ENCODE measurements around the gene LY6G5B.
A peak's percentile ranks its signal among the peaks of the same experiment; 100 is the strongest.

Gene LY6G5B

GRCh38 chr6:31711233-31711632 lies 41.5 kb downstream of the LY6G5B start:
- Histone ChIP-seq H3K4me2 (peak overlapping the region; percentile 52), H3K4me3 (no peak overlapping the region), H3K27ac (no peak overlapping the region), H3K27me3 (no peaks in the 10 kb centered on the region), H3K9me3 (no peaks in the 10 kb centered on the region), H4K20me1 (no peaks in the 10 kb centered on the region), H3K9ac (no peak overlapping the region), H3K4me1 (peaks cover 85% of the 10 kb centered on the region), H3K36me3 (no peaks in the 10 kb centered on the region)
- TF ChIP-seq Cebpa-rat (IDR thresholded peaks at IDR 0.05): no peak

GRCh38 chr6:31712296-31712695 lies 42.5 kb downstream of the LY6G5B start:
- no peaks in the 10 kb centered on the region for H4K20me1 ChIP-seq
- peaks cover 75% of the 10 kb centered on the region for H3K4me1 ChIP-seq
- no peak overlapping the region; the same call in 1 of the 2 replicates for H3K27ac ChIP-seq
- H3K4me2 ChIP-seq: peak overlapping the region; percentile 52
- H3K9ac ChIP-seq: no peak overlapping the region
- H3K9me3 ChIP-seq: no peaks in the 10 kb centered on the region
- H3K36me3 ChIP-seq: no peaks in the 10 kb centered on the region
- TF ChIP-seq Cebpa-rat (IDR thresholded peaks at IDR 0.05): no peak
- H3K27me3 ChIP-seq: no peaks in the 10 kb centered on the region
- no peak overlapping the region for H3K4me3 ChIP-seq

- no peaks in the 10 kb centered on the region for H4K20me1 ChIP-seq
- H3K9ac ChIP-seq: no peak overlapping the region
- H3K4me1 ChIP-seq: peaks cover 64% of the 10 kb centered on the region
- H3K36me3 ChIP-seq: no peaks in the 10 kb centered on the region
- TF ChIP-seq Cebpa-rat (IDR thresholded peaks at IDR 0.05): no peak
- H3K9me3 ChIP-seq: no peaks in the 10 kb centered on the region
- no peak overlapping the region for H3K4me3 ChIP-seq
- peak overlapping the region; percentile 55 for H3K4me2 ChIP-seq
- H3K27me3 ChIP-seq: no peaks in the 10 kb centered on the region
- H3K27ac ChIP-seq: peak overlapping the region; percentile 63; the same call in 1 of the 2 replicates
Observed at GRCh38 chr6:31713465-31713864, 43.7 kb downstream of the LY6G5B start.

GRCh38 chr6:31713991-31714684 lies 44.4 kb downstream of the LY6G5B start:
- no peak for TF ChIP-seq Cebpa-rat (IDR thresholded peaks at IDR 0.05)
- H3K36me3 ChIP-seq: no peaks in the 10 kb centered on the region
- no peaks in the 10 kb centered on the region for H3K27me3 ChIP-seq
- H3K4me1 ChIP-seq: peaks cover 57% of the 10 kb centered on the region
- H3K9me3 ChIP-seq: no peaks in the 10 kb centered on the region
- H3K4me2 ChIP-seq: peak overlapping the region; percentile 55
- H3K4me3 ChIP-seq: no peak overlapping the region
- peak overlapping the region; percentile 63 for H3K27ac ChIP-seq
- H4K20me1 ChIP-seq: no peaks in the 10 kb centered on the region
- H3K9ac ChIP-seq: peak overlapping the region; percentile 55

GRCh38 chr6:31715022-31715958 lies 45.5 kb downstream of the LY6G5B start, which contains the start of gene LY6G6D:
TSS of gene LY6G6D (plus strand) at chr6:31715348. CDS start at chr6:31715356, 8 bp downstream.
- Histone ChIP-seq H4K20me1 (no peaks in the 10 kb centered on the region), H3K27ac (peak within 1 kb of the TSS; percentile 63), H3K4me3 (no peak within 1 kb of the TSS), H3K36me3 (no peaks in the 10 kb centered on the region), H3K4me2 (peak within 1 kb of the TSS; percentile 55), H3K4me1 (peaks cover 52% of the 10 kb centered on the region), H3K9ac (peak within 1 kb of the TSS; percentile 55), H3K27me3 (no peaks in the 10 kb centered on the region), H3K9me3 (no peaks in the 10 kb centered on the region)
- TF ChIP-seq Cebpa-rat (IDR thresholded peaks at IDR 0.05): no peak

- Histone ChIP-seq H3K36me3 (no peaks in the 10 kb centered on the region), H3K27ac (no peak overlapping the region), H3K4me3 (no peak overlapping the region), H4K20me1 (no peaks in the 10 kb centered on the region), H3K9ac (no peak overlapping the region), H3K4me1 (peaks cover 44% of the 10 kb centered on the region), H3K27me3 (no peaks in the 10 kb centered on the region), H3K4me2 (no peak overlapping the region), H3K9me3 (no peaks in the 10 kb centered on the region)
- TF ChIP-seq Cebpa-rat (IDR thresholded peaks at IDR 0.05): no peak
Observed at GRCh38 chr6:31717499-31718222, 47.9 kb downstream of the LY6G5B start.

GRCh38 chr6:31718265-31718664 lies 48.5 kb downstream of the LY6G5B start:
- H3K4me1 ChIP-seq: peaks cover 44% of the 10 kb centered on the region
- no peaks in the 10 kb centered on the region for H3K36me3 ChIP-seq
- no peak overlapping the region for H3K4me2 ChIP-seq
- no peak overlapping the region for H3K27ac ChIP-seq
- H3K9me3 ChIP-seq: no peaks in the 10 kb centered on the region
- H3K9ac ChIP-seq: no peak overlapping the region
- no peaks in the 10 kb centered on the region for H3K27me3 ChIP-seq
- H4K20me1 ChIP-seq: no peaks in the 10 kb centered on the region
- TF ChIP-seq Cebpa-rat (IDR thresholded peaks at IDR 0.05): no peak
- H3K4me3 ChIP-seq: no peak overlapping the region

GRCh38 chr6:31719001-31719400 lies 49.2 kb downstream of the LY6G5B start:
- Histone ChIP-seq H3K4me1 (peaks cover 44% of the 10 kb centered on the region), H3K9ac (no peak overlapping the region), H3K4me3 (no peak overlapping the region), H4K20me1 (peaks cover 7% of the 10 kb centered on the region), H3K9me3 (no peaks in the 10 kb centered on the region), H3K27ac (no peak overlapping the region), H3K27me3 (no peaks in the 10 kb centered on the region), H3K4me2 (no peak overlapping the region), H3K36me3 (peaks cover 2% of the 10 kb centered on the region; the same call in 1 of the 2 replicates)
- no peak for TF ChIP-seq Cebpa-rat (IDR thresholded peaks at IDR 0.05)

GRCh38 chr6:31720196-31720770 lies 50.5 kb downstream of the LY6G5B start:
- no peak overlapping the region for H3K9ac ChIP-seq
- H3K9me3 ChIP-seq: no peaks in the 10 kb centered on the region
- H3K27me3 ChIP-seq: no peaks in the 10 kb centered on the region
- H4K20me1 ChIP-seq: peaks cover 17% of the 10 kb centered on the region
- peaks cover 7% of the 10 kb centered on the region; the same call in 1 of the 2 replicates for H3K36me3 ChIP-seq
- no peak for TF ChIP-seq Cebpa-rat (IDR thresholded peaks at IDR 0.05)
- peaks cover 44% of the 10 kb centered on the region for H3K4me1 ChIP-seq
- H3K4me3 ChIP-seq: no peak overlapping the region
- H3K27ac ChIP-seq: no peak overlapping the region
- H3K4me2 ChIP-seq: no peak overlapping the region

Data from BLaER1 (cell line).